ENCODE results near the gene TREX2.

TREX2 gene

DNA sequence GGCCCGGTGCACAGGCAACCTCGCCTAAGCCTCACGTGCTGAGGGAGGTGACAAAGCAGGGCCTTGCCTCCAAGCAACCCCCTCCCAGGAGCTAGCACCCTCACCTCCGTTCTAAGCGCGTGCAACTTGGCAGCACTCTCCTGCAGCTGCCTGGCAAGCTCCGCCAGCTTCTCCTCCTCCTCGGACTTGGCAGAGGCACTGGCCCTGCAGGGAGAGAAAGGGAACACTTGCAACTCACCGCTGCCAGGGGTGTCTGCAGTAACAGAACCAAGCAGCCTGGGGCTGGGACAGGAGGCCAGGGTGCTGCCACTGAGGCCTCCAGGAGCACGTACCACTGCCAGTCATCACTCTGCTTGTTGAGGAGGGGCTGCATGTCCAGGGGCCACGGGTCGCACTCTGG lies 10.3 kb upstream of the TREX2 start:
- peak in 18 of 51 donors; percentile 3 to 45 (median 14) for DNase-seq

DNA sequence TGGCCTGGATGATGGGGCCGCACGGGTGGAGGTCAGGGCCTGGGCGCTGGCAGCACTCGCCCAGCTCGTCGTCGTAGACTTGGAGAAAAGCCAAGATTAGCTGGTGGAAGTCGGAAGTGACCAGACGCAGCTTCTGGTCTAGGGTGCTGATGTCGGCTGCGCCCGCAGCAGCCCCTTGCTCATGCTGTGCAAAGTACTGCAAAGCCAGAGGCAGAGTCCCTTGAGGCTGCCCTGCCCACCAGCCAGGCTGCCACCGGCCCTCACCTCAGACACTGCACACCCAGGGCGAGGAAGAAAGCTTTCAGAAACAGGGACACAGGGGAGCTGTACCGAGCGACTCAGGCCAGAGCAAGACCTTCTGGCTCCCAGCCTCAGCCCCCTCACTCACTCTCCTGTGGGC lies 9.7 kb upstream of the TREX2 start:
- no peak for DNase-seq

DNA sequence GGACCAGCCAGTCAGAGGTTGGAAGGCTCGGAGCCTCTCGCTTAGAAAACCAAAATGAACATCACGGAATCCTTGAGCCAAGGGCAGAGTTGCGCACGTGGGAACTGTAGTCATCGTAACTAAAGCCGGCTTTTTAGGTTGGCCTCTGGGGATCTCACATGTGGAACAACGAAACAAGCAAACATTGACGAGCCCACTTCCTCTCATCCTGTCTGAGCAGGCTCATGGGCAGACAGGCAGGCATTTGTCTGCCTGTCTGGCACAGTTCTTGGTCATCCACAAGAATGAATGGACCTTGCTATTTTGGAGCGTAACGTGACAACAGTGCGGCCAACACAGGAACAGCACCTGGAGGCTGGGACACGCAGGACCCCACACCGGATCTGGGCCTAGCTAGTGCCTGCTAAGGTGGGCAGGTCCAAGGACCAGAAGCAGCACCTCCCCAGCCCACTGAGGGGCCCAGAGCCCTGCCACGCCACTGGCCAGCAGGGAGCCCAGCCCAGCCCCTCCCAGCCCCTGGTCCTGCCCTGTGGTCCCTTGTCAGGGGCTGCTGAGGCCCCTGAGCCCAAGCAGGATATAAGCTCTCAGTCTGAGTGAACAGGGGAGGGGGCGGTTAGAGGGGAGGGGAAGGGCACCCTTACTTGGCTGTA lies 9.2 kb upstream of the TREX2 start:
- DNase-seq: peak in 1 of 51 donors; percentile 1

DNA sequence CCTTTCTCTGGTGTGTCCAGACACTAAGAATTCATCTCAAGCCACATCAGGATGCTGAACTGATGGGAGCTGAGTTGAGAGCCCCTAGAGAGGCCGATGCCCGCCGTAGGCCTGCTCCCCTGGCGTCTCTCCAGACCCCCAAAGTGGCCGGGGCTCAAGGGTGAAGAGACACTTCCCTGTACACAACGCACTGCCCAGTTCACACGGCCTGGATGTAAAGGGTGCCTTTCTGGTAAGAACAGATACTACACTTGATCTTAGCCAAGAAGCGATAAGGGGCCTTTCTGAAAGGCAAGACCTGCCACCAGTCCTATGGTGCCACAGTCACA lies 5.1 kb upstream of the TREX2 start:
- no peak for DNase-seq

DNA sequence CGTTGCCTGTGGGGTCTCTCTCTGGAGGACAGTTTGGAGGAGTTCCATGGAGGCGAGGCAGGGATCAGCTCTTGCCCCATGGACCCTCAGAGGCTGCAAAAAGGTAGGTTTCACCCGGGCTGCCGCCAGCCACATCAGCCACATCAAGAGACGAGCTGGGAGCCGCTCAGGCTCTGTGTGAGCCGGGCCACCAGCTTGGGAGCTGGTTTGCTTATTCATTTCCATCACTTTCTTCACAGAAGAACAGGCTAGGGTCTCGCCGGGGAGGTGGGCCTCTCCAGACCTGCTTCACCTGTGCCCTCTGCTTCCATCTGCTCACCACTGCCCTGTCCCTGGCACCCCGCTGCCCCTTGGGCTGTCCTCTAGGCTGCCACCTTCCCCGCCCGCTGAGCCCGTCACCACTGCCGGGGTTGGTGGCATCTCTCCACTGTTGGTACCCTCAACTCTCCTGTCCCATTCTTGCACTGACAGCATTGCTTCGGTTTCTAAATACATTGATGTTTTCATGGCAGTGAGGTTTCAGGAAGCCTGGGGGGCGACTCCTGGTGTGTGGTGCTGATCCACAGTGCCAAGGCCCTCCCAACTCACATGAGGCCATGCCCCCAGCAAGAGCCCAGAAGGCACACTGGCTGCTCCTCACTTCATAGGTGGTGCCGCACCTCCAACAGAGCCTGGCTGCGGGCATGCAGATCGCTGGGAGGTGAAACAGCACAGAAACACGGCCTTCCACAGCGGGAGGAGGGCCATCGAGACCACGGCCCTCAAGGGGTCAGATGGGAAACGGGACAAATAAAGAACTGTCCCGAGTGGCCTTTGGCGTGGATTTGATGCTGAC lies 4.5 kb upstream of the TREX2 start:
- no peak for DNase-seq

DNA sequence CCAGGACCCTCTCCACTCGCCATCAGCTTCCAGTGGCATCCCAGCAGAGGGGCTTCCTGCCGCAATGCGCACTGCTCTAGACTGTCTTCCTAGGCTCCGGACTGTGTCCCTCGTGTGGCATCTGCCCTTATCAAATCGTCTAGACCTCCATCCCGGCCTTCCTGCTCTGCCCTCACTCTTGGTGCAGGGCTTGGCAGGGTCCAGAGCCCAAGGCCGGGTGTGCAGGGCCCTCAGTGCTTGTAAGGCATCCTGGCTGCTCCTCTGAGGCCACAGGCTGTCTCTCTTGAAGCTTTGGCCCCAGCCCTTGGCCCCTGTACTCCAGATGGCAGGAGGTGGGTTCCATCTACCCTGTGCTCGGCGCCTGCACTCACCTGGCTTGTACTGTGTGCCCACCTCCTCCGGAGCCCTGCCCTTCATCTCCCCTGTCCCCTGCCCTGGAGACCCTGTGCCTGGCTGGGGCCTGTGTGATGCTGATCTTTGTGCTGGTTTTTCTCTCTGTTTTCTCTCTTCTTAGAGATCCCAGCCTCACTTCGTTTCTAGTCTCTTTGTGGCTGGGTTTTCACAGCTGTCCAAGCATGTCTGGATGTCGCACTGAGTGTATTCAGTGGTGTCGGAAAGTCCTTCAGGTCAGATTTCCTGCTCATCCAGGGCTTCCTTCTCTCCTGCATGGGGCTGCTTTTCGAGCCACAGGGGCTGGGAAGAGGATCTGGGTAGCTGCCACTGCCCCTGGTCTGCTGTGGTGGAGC lies 3.7 kb upstream of the TREX2 start:
- DNase-seq: no peak

DNA sequence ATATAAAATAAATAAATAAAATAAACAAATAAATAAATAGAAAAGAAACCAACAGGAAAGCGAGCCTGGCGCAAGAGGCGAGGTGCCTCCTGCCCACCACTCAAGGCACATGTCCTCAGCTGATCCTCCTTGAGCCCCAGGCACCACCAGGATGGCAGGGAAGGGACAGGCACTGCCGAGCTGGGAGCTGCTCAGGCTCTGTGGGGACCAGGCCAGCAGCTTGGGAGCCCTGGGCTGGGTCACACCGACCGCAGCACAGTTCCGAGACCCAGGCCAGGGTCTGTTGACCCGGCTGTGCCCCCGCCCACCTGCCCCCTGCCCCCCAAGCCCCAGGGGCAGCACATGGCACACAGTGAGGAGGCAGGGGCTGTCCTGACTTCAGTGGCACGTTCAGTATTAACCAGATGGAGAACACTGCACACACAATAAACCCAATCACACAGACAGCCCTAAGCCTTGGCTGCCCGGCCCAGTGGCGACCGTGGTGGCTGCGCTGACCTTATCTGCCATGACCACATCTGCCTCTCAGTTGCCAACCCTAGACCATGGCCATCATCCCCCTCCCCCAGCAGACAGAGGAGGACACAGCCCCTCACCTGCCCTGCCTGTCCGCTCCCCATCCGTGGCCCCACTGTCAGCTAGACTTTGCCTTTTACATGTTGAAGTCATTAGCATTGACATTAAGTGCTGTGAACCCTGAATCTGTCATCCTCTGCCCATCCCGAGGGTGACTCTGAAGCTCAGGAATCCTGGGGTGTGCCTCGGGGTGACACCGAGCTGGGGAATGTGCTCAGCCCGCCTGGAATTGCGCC lies 2.9 kb upstream of the TREX2 start:
- DNase-seq: no peak

DNA sequence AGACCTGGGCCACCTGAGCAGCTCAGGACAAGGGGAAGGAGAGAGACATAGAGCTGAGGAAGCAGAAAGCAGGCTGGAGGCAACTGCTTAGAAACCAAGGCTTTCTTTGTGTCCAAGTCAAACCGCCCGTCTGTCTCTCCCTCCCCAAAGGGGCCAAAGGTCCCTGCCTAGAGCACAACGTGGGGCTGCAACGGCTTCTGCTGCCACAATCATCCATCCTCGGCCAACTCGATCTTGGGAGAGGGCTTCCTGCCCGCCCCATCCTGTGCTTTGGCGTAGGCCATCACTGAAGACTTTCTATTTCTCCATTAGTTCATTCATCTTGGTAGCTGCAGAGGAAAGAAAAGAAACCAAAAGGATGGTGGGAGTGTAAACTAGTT lies 1.7 kb upstream of the TREX2 start:
- no peak for DNase-seq

DNA sequence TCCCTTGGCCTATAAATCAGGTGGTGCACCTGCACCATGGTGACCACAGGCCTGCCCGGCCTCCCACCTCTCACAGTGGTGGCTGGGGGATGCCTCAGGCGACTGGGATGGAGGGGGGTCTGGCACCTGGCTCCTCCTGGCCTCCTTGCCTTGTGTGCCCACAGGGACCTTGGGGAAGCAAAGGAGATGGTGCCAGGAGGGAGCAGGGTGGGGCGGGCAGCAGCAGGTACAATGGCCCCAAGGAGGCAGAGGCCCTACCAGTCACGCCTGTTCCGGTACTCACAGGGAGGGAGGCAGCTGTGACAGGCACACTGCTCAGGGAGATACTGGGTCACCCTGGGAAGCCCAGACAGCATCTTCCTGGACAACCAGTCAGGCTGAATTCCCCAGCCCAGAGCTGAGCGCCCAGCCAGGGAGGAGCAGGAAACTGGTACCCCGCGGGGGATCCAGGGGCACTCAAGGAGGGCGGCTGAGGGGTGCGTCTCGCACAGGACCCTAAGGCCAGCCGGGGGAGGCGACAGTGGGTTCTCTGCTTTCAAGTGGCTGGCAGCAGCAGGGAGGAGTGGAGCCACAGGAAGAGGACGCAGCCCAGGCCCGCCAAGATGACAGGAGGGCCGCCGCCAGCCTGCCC lies 1.2 kb upstream of the TREX2 start:
- no peak for DNase-seq

DNA sequence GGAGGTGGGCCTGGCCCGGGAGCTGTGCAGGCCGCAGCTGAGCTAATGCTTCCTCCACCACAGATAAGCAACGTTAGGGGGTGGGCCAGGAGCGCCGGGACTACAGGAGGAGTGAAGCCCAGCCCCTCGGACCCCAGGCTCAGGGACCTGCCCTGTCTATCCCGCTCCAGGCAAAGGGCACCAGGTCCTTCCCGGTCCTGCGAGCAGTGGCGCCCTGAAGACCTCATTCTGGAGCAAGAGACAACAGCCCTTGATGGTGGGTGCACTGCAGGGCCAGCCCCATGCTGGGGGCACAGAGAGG lies 730 bp upstream of the TREX2 start:
- no peak for DNase-seq

DNA sequence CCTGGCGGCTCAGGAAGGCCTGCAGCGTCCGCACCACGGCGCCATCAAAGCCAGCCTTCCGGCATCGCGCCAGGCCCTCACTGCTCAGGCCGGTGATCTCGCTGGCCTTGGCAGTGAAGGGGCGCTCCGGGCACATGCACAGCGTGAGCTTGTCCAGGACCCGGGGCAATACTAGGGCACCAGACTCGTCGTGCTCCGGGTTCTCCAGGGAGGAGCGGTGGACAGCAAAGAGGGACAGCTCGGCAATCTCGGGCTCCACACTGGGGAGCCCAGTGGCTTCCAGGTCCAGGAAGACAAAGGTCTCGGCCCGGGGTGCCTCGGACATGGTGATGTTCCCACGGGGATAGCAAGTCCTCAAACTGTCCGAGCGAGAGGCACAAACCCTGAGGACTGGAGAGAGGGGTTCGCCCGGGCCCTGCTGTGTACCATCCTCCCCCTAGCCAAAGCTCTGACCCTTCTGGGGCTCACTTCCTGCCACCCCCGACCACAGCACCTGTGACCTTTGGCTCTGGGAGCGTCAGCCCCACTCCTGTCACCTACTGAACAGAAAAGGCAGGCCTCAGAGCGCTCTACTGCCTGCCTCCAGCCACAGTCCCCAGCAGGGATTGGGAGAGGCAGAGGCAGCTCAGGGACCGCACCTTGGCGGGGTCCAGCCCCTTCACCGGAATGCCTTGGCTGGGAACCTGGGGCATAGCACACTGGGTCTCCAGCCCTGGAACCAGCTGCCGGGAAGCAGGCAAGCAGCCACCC lies 575 bp downstream of the TREX2 start:
- DNase-seq: no peak

DNA sequence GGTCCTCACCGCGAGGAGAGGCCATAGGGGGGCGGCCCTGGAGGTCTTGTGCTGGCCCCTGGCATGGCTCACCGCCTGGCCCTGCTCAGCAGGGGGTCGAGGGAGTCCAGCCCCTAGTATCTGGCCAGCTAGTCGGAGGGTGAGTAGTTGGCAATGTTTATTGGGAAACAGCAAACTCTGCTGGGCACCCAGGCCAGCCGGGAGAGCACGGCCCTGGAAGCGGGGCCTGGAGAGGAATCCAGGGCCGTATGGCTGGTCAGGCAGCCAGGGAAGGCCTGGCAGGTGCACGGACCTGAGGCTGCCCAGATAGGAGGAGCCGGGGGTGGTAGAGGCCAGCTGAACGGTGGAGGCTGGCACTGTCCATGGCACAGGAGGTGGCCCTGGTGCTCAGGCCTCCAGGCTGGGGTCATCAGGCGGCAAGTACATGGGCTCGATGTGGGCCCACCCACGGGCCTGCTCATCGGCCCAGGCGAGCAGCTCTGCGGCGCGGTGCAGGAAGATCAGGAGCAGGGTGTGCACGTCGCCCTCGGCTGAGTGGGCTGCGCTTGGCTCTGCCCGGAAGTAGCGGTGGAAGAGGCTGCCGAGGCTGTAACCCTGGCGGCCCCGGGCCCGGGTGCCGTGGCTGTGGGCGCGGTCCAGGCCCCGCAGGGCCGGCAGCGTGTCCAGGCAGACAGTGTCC lies 1.4 kb downstream of the TREX2 start:
- no peak for DNase-seq

DNA sequence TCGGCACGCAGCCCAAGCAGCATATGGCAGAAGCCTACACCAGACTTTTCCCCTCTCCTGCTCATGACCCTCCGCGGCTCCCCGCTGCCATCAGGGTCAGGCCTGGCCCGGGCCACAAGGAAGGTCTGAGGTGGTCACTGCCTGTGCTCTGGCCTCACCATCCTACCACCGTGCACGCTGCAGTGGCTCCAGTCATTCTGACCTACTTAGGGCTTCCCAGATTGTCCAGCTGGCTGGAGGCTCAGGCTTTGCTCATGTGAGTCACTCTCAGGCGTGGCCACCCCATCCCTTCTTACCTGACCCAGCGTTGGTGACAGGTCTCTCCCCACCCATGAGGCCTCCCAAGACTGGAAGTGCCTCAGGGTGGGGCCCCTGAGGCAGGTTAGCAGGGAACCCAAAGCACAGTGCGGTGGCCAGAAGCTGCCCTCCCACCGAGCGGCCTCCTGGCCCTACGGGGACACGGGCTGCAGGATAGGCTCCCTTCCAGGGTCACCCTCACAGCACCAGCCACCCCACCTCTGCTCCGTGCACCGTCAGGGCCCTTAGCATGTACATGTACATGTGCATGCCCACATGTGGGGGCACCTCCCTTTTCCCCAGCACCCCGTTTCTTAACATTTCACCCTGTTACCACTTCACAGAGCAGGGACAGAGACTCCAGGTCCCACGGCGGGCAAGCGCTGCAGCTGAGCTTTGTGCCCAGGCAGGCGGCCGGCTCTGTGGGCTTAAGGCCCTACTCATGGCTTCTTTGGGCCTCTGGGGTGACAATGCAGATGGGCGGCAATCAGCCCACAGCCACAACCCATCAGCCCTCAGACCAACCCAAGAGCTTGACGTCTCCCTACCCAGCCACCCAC lies 2.2 kb downstream of the TREX2 start:
- no peak for DNase-seq

DNA sequence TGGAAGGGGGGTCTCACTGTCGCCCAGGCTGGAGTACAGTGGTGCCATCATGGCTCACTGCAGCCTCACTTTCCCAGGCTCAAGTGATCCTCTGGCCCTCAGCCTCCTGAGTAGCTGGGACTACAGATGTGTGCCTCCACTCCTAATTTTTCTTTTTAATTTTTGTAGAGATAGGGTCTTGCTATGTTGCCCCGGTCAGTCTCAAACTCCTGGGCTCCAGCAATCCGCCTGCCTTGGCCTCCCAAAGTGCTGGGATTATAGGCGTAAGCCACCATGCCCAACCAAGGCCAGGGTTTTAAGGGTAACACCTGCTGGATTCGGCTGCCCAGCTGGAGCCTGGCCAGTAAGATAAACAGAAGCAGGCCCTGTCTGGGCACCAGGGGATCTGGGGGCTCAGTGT lies 3.4 kb downstream of the TREX2 start:
- DNase-seq: no peak

DNA sequence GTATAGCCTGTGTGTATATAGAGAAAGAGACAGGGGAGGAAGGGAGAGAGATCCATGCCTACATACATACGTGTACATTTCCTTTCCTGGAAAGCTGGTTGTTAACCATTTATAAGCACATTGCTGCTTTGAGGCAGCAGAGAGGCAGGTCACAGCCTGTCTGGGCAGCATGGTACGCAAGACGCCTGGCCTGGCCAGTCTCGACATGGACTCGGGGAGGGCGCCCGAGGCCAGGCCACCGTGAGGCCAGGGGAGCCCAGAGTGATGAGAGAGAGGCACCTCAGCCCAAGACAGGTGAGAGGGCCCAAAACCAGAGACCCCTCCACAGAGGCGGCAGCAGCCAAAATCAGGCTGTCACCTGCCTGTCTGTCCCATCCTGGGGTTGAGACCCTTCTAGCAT lies 3.9 kb downstream of the TREX2 start:
- DNase-seq: no peak

DNA sequence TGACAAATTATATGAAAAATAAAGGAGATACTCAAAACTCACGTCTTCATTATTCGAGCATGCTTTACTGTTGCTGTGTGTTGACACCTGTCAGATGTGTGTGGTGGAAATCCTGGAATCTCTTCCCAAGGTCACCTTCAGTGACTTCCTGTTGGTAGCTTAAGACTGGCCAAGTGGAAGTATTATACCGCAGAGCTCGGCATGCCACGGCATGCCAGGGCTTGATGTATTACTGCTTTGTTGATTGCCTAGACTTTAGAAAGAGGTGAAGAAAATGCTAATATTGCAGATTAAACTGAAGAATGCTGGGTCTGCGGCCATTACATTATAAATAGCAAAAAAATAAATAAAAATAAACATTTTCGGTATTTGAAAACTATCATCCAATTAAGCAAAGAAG lies 4.6 kb downstream of the TREX2 start:
- DNase-seq: no peak

DNA sequence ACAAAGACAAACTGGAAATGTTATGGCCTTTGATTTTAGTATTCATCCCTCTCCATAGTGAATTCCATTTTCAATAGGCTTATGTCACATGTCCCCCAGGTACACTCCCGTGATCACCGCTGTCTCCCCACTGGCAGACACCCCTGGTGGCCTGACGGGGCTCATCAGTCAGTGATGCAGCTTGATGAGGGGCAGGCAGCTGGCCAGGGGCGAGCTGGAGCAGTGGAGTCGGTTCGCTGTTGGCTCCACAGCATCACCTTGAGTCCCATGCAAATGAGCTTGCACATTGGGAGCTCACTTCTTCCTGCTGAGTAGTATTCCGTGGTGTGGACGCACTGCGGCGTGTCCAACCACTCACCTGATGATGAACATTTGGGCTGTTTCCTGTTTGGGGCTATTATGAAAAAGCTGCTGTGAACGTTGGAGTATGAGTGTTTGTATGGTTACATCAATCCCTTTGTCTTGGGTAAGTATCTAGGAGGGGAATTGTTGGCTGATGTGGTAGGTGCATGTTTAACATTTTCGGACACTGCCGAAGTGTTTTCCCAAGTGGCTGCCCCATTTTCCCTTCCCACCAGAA lies 5.2 kb downstream of the TREX2 start:
- DNase-seq: no peak

DNA sequence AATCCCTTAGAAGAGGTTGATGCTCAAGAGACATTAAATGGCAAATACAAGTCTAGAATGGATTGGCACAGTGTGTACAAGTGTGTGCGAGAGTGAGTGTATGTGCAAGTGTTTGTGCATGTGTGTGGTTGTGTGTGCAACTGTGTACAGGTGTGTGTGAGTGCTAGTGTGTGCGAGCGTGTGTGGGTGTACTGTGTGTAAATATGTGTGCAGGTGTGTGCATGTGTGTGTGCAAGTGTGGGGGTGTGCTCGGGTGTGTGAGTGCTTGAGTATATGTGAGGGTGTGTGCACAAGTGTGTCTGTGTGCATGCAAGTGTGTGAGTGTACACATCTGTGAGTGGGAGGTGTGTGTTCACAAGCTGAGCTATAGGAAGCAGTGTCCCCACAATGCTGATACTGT lies 5.9 kb downstream of the TREX2 start:
- DNase-seq: no peak

DNA sequence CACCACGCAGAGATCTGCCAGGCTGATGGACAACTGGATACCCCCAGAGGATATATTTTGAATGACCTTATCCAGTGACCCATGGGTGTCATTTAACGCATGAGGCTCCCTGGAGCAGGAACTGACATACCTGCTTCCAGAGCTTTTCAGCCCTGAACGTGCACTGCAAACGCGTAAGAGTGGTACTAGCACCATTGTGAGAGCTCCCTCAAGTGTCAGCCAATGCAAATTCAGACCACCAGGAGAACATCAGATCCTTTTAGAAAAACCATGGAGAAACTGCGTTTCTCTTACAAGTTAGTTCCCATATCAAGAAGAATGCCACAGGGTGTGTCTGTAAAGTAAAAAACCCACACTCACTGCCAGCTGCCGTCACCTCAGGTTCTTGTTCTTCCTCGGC lies 7.3 kb downstream of the TREX2 start:
- peak in 7 of 51 donors; percentile 1 to 15 (median 5) for DNase-seq
